Adrenal gland (tissue), 5 donors: ENCODE results near the gene VPS35L.

Source experiments
- POLR2A ChIP-seq, 2 donors: fragments of 450-650 bp; IDR thresholded peaks; one replicate each; pipeline ENCODE4 v1.6.1; 2017; ENCODE audit warnings: antibody characterized with exemption in 2 of 2, mild to moderate bottlenecking in 2 of 2, moderate library complexity in 1 of 2
- TF ChIP-seq, protein P1 (sequence below), 6 experiments: fragments of 450-650 bp in 4 of 6; fragments of 200-600 bp in 2 of 6; sonication (generic) in 1 of 6; IDR thresholded peaks; 1 replicate in 5 of 6; 2 replicates in 1 of 6; pipeline versions ENCODE4 v1.5.1 to v1.8.0; 2016 to 2021; ENCODE audit warnings: antibody characterized with exemption in 6 of 6, mild to moderate bottlenecking in 2 of 6, moderate library complexity in 1 of 6
- donor health status: DM: no; HTN: no; CAD: no.

DNA sequence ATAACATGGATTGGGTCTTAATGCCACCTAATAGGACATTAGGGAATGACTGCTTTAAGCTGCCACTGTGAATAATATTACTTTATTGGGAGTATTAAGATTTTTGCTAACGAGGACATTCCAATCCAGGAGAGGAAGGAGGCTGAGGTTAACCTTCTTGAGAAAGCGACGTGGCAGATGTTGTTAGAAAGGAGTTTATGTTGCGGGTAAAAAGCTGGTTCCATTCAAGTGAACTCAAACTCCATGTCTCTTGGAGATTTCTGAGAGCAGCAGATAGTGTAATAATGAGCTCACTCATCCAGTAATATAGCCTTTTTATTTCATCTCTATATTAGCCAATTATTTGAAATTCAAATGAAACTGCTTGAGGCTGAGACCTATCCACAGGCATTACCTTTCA, 87.0 kb downstream of the VPS35L start:
- TF ChIP-seq, protein P1, sequence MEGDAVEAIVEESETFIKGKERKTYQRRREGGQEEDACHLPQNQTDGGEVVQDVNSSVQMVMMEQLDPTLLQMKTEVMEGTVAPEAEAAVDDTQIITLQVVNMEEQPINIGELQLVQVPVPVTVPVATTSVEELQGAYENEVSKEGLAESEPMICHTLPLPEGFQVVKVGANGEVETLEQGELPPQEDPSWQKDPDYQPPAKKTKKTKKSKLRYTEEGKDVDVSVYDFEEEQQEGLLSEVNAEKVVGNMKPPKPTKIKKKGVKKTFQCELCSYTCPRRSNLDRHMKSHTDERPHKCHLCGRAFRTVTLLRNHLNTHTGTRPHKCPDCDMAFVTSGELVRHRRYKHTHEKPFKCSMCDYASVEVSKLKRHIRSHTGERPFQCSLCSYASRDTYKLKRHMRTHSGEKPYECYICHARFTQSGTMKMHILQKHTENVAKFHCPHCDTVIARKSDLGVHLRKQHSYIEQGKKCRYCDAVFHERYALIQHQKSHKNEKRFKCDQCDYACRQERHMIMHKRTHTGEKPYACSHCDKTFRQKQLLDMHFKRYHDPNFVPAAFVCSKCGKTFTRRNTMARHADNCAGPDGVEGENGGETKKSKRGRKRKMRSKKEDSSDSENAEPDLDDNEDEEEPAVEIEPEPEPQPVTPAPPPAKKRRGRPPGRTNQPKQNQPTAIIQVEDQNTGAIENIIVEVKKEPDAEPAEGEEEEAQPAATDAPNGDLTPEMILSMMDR (IDR thresholded peaks at IDR 0.05) = no peak
- TF ChIP-seq POLR2A (IDR thresholded peaks at IDR 0.05) = no peak
